H1 (cell line): ENCODE data around the gene PTP4A1. TPM values are rescaled to one million over a fixed set of nuclear protein-coding genes. Genes with fewer than 3 reads are reported as not detected.

ENCODE experiments used
- CTCF ChIA-PET: fragments of 300-600 bp; sonication (Branson Sonifier 250); formaldehyde crosslinking; loops from one replicate; lab custom pipeline; 2021; ENCODE audit not compliant: partially characterized antibody; lab: Charles Lee
- POLR2A ChIA-PET: fragments of 300-600 bp; sonication (Branson Sonifier 250); formaldehyde crosslinking; loops from one replicate; lab custom pipeline; 2021; ENCODE audit warnings: inconsistent platforms; ENCODE audit not compliant: partially characterized antibody; lab: Charles Lee
- DNase-seq, 2 experiments: peaks; one replicate each; pipeline versions ENCODE4 v3.0.0 to v3.0.0-alpha.2; 2010 to 2022; ENCODE audit warnings: low spot score in 2 of 2, low read depth in 1 of 2, mixed read lengths in 1 of 2
- FAIRE-seq: peaks from 2 replicates; lab custom pipeline; 2011; peaks lifted over from hg19 to GRCh38; lab: Jason Lieb, UNC
- H2AFZ ChIP-seq: 2 replicates; pipeline ENCODE4 v1.8.1; 2012; ENCODE audit warnings: low read length, inconsistent platforms
- H2AK5ac ChIP-seq: 2 replicates; pipeline ENCODE4 v1.6.1; 2013; ENCODE audit warnings: low read depth, low read length
- H2BK120ac ChIP-seq: replicated peaks from 2 replicates; pipeline ENCODE3; 2013; ENCODE audit warnings: low read depth, low read length, inconsistent platforms
- H2BK12ac ChIP-seq: 2 replicates; pipeline ENCODE4 v1.6.1; 2013; ENCODE audit warnings: low read depth, low read length
- H2BK15ac ChIP-seq: 2 replicates; pipeline ENCODE4 v1.6.1; 2013; ENCODE audit warnings: low read length
- H2BK20ac ChIP-seq: 2 replicates; pipeline ENCODE4 v1.6.1; 2013; ENCODE audit warnings: low read length
- H2BK5ac ChIP-seq: 2 replicates; pipeline ENCODE4 v1.6.1; 2013; ENCODE audit warnings: low read depth, low read length
- H3K14ac ChIP-seq: 2 replicates; pipeline ENCODE4 v1.6.1; 2013; ENCODE audit warnings: inconsistent platforms; ENCODE audit not compliant: insufficient read length
- H3K18ac ChIP-seq: 2 replicates; pipeline ENCODE4 v1.6.1; 2013; ENCODE audit warnings: low read length; ENCODE audit errors: extremely low read depth
- H3K23ac ChIP-seq: 2 replicates; pipeline ENCODE4 v1.6.1; 2013; ENCODE audit warnings: inconsistent platforms; ENCODE audit not compliant: insufficient read length
- H3K23me2 ChIP-seq: 2 replicates; pipeline ENCODE4 v1.6.1; 2013; ENCODE audit warnings: low read depth, low read length
- H3K27ac ChIP-seq: 2 replicates; pipeline ENCODE4 v1.6.1; 2011; ENCODE audit warnings: low read depth, low read length, inconsistent platforms
- H3K27me3 ChIP-seq, 4 experiments: replicated peaks in 1 of 4; 1 replicate in 1 of 4; 2 replicates in 3 of 4; pipeline versions ENCODE4 v1.6.1 to v1.8.1; 2011 to 2013; ENCODE audit warnings: low read length in 3 of 4, mild to moderate bottlenecking in 3 of 4, inconsistent platforms in 2 of 4, mixed read lengths in 2 of 4, moderate library complexity in 1 of 4; ENCODE audit not compliant: control insufficient read depth in 3 of 4, insufficient read depth in 3 of 4; ENCODE audit errors: extremely low read depth in 1 of 4
- H3K36me3 ChIP-seq, 4 experiments: 2 replicates each; pipeline versions ENCODE4 v1.6.1 to v1.8.1; 2011 to 2013; ENCODE audit warnings: mild to moderate bottlenecking in 4 of 4, low read length in 3 of 4, moderate library complexity in 2 of 4, control low read depth in 1 of 4, inconsistent platforms in 1 of 4; ENCODE audit not compliant: insufficient read depth in 4 of 4, control insufficient read depth in 2 of 4
- H3K4ac ChIP-seq: replicated peaks from 2 replicates; pipeline ENCODE3; 2013; ENCODE audit warnings: low read length, low read depth, mixed read lengths, inconsistent platforms; ENCODE audit not compliant: insufficient read length
- H3K4me1 ChIP-seq, 4 experiments: replicated peaks in 1 of 4; 1 replicate in 1 of 4; 2 replicates in 3 of 4; pipeline versions ENCODE4 v1.6.1 to v1.8.1; 2011 to 2013; ENCODE audit warnings: low read length in 3 of 4, inconsistent platforms in 2 of 4, mixed read lengths in 1 of 4; ENCODE audit not compliant: insufficient read depth in 4 of 4, control insufficient read depth in 3 of 4
- H3K4me2 ChIP-seq, 2 experiments: 2 replicates each; pipeline versions ENCODE4 v1.6.1 to v1.8.1; 2011 to 2013; ENCODE audit warnings: low read depth in 2 of 2, low read length in 2 of 2, control low read depth in 1 of 2, inconsistent platforms in 1 of 2, mild to moderate bottlenecking in 1 of 2; ENCODE audit not compliant: insufficient read depth in 1 of 2
- H3K4me3 ChIP-seq, 4 experiments: fragments of 200-600, 300-600 bp in 1 of 4; sonication (generic), shearing (Covaris generic), sonication (Bioruptor Twin) in 1 of 4; 2 replicates each; pipeline versions ENCODE4 v1.5.1 to v1.8.1; 2011 to 2016; ENCODE audit warnings: low read length in 4 of 4, low read depth in 3 of 4, control low read depth in 2 of 4, inconsistent platforms in 2 of 4, mild to moderate bottlenecking in 2 of 4, mixed read lengths in 1 of 4, moderate library complexity in 1 of 4; ENCODE audit not compliant: insufficient read depth in 2 of 4; ENCODE audit errors: extremely low read depth in 1 of 4
- H3K56ac ChIP-seq: replicated peaks from 2 replicates; pipeline ENCODE3; 2013; ENCODE audit warnings: low read depth, mild to moderate bottlenecking, mixed read lengths, low read length, inconsistent platforms; ENCODE audit not compliant: insufficient read length
- H3K79me1 ChIP-seq: 2 replicates; pipeline ENCODE4 v1.6.1; 2013; ENCODE audit warnings: low read depth, low read length, control low read depth
- H3K79me2 ChIP-seq, 2 experiments: 2 replicates each; pipeline versions ENCODE4 v1.6.1 to v1.8.1; 2012 to 2013; ENCODE audit warnings: low read length in 2 of 2, mild to moderate bottlenecking in 2 of 2, inconsistent platforms in 1 of 2; ENCODE audit not compliant: insufficient read depth in 2 of 2, control insufficient read depth in 1 of 2
- H3K9ac ChIP-seq, 4 experiments: replicated peaks in 1 of 4; 1 replicate in 1 of 4; 2 replicates in 3 of 4; pipeline versions ENCODE4 v1.6.1 to v1.8.1; 2011 to 2013; ENCODE audit warnings: low read depth in 3 of 4, low read length in 3 of 4, control low read depth in 2 of 4, mild to moderate bottlenecking in 2 of 4, moderate library complexity in 2 of 4, inconsistent platforms in 1 of 4; ENCODE audit errors: extremely low read depth in 1 of 4
- H3K9me3 ChIP-seq, 2 experiments: 2 replicates each; pipeline versions ENCODE4 v1.6.1 to v1.8.1; 2012 to 2013; ENCODE audit warnings: mild to moderate bottlenecking in 2 of 2, moderate library complexity in 2 of 2, control low read depth in 1 of 2, inconsistent platforms in 1 of 2, low read depth in 1 of 2, low read length in 1 of 2, mixed read lengths in 1 of 2; ENCODE audit not compliant: insufficient read depth in 2 of 2
- H4K20me1 ChIP-seq, 2 experiments: replicated peaks in 1 of 2; 2 replicates each; pipeline versions ENCODE3 to v1.8.1; 2011 to 2013; ENCODE audit warnings: inconsistent platforms in 2 of 2, low read length in 2 of 2, mild to moderate bottlenecking in 1 of 2; ENCODE audit not compliant: insufficient read depth in 2 of 2, control insufficient read depth in 1 of 2
- H4K5ac ChIP-seq: 2 replicates; pipeline ENCODE4 v1.6.1; 2013; ENCODE audit warnings: low read length, low read depth, mixed read lengths, inconsistent platforms; ENCODE audit not compliant: insufficient read length
- H4K8ac ChIP-seq: 2 replicates; pipeline ENCODE4 v1.8.0; 2013; ENCODE audit warnings: mild to moderate bottlenecking, moderate library complexity, low read length, inconsistent platforms; ENCODE audit not compliant: insufficient read depth; ENCODE audit errors: extremely low read depth
- H4K91ac ChIP-seq: replicated peaks from 2 replicates; pipeline ENCODE3; 2013; ENCODE audit warnings: low read length, mixed read lengths, inconsistent platforms; ENCODE audit not compliant: insufficient read length
- polyA plus RNA-seq, 7 experiments: library from polyadenylated mRNA; depleted of rRNA in 3 of 7; stranded (reverse) in 5 of 7; unstranded in 2 of 7; fragments of >200 nt in 5 of 7; fragments of 200-250 nt in 2 of 7; gene quantifications; 1 replicate in 5 of 7; 2 replicates in 1 of 7; 4 replicates in 1 of 7; pipeline versions ENCODE4 v1.2.1 to v1.2.3, GENCODE V29; 2011 to 2013; ENCODE audit warnings: missing spikeins in 2 of 7, mixed read lengths in 2 of 7
- total RNA-seq: library from RNA; stranded (reverse); fragmentation: NEBNext Ultra II Directional; extraction: Animal tissue kit (Norgen Biotek cat#: 25700); gene quantifications from 2 replicates; pipeline ENCODE4 v1.2.1, GENCODE V29; 2021
- TF ChIP-seq, protein P1 (sequence below): fragments of 300-600 bp; sonication (generic); IDR thresholded peaks from 2 replicates; pipeline ENCODE4 v1.7.1; 2012; ENCODE audit warnings: low read length, moderate library complexity, mild to moderate bottlenecking, inconsistent platforms; ENCODE audit not compliant: insufficient replicate concordance

PTP4A1 gene
- total and polyA plus RNA-seq, 2 of the 8 experiments (the other 6 are each of a cell fraction or from before 2014, with no cell fraction given) = 21.1 to 76.3 TPM

DNA sequence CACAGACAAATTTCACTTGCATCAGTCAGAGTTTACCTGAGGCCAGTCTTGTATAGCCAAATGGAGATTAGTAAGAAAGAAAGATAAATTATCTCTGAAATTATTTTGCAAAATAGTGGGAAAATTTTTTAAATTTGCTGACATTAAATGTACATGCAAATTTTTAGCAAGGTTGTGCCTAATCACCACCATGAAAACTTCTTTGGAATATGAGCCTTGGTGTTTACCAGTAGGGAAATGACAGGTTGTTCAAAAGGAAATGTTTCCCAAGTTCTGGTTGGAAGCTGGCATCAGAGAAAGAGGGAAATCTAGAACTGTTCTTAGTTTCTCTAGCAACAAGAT lies 34.4 kb upstream of the PTP4A1 start:
- H3K4me1 ChIP-seq = no peaks in the 10 kb centered on the region
- H3K4me2 ChIP-seq = no peak overlapping the region
- CTCF ChIA-PET = no interaction called here

More for the DNA sequence above, 34.4 kb upstream of the PTP4A1 start:
- Histone ChIP-seq H4K8ac (no peak overlapping the region), H2AK5ac (no peak overlapping the region), H2BK15ac (no peak overlapping the region), H2BK12ac (no peak overlapping the region), H3K23me2 (no peaks in the 10 kb centered on the region; the same call in 1 of the 2 replicates), H3K4ac (no peak overlapping the region), H4K91ac (no peak overlapping the region), H3K18ac (no peak overlapping the region), H3K79me2 (no peaks in the 10 kb centered on the region), H3K9ac (no peak overlapping the region), H3K79me1 (no peaks in the 10 kb centered on the region), H3K27ac (no peak overlapping the region), H2AFZ (no peak overlapping the region), H3K36me3 (no peaks in the 10 kb centered on the region), H2BK120ac (no peak overlapping the region), H2BK5ac (no peak overlapping the region), H3K27me3 (no peaks in the 10 kb centered on the region), H4K20me1 (no peaks in the 10 kb centered on the region), H3K23ac (no peak overlapping the region), H3K14ac (no peak overlapping the region), H3K56ac (no peak overlapping the region), H3K9me3 (no peaks in the 10 kb centered on the region), H3K4me3 (no peak overlapping the region), H2BK20ac (no peak overlapping the region), H4K5ac (no peak overlapping the region)
- DNase-seq = no peak
- TF ChIP-seq, protein P1, sequence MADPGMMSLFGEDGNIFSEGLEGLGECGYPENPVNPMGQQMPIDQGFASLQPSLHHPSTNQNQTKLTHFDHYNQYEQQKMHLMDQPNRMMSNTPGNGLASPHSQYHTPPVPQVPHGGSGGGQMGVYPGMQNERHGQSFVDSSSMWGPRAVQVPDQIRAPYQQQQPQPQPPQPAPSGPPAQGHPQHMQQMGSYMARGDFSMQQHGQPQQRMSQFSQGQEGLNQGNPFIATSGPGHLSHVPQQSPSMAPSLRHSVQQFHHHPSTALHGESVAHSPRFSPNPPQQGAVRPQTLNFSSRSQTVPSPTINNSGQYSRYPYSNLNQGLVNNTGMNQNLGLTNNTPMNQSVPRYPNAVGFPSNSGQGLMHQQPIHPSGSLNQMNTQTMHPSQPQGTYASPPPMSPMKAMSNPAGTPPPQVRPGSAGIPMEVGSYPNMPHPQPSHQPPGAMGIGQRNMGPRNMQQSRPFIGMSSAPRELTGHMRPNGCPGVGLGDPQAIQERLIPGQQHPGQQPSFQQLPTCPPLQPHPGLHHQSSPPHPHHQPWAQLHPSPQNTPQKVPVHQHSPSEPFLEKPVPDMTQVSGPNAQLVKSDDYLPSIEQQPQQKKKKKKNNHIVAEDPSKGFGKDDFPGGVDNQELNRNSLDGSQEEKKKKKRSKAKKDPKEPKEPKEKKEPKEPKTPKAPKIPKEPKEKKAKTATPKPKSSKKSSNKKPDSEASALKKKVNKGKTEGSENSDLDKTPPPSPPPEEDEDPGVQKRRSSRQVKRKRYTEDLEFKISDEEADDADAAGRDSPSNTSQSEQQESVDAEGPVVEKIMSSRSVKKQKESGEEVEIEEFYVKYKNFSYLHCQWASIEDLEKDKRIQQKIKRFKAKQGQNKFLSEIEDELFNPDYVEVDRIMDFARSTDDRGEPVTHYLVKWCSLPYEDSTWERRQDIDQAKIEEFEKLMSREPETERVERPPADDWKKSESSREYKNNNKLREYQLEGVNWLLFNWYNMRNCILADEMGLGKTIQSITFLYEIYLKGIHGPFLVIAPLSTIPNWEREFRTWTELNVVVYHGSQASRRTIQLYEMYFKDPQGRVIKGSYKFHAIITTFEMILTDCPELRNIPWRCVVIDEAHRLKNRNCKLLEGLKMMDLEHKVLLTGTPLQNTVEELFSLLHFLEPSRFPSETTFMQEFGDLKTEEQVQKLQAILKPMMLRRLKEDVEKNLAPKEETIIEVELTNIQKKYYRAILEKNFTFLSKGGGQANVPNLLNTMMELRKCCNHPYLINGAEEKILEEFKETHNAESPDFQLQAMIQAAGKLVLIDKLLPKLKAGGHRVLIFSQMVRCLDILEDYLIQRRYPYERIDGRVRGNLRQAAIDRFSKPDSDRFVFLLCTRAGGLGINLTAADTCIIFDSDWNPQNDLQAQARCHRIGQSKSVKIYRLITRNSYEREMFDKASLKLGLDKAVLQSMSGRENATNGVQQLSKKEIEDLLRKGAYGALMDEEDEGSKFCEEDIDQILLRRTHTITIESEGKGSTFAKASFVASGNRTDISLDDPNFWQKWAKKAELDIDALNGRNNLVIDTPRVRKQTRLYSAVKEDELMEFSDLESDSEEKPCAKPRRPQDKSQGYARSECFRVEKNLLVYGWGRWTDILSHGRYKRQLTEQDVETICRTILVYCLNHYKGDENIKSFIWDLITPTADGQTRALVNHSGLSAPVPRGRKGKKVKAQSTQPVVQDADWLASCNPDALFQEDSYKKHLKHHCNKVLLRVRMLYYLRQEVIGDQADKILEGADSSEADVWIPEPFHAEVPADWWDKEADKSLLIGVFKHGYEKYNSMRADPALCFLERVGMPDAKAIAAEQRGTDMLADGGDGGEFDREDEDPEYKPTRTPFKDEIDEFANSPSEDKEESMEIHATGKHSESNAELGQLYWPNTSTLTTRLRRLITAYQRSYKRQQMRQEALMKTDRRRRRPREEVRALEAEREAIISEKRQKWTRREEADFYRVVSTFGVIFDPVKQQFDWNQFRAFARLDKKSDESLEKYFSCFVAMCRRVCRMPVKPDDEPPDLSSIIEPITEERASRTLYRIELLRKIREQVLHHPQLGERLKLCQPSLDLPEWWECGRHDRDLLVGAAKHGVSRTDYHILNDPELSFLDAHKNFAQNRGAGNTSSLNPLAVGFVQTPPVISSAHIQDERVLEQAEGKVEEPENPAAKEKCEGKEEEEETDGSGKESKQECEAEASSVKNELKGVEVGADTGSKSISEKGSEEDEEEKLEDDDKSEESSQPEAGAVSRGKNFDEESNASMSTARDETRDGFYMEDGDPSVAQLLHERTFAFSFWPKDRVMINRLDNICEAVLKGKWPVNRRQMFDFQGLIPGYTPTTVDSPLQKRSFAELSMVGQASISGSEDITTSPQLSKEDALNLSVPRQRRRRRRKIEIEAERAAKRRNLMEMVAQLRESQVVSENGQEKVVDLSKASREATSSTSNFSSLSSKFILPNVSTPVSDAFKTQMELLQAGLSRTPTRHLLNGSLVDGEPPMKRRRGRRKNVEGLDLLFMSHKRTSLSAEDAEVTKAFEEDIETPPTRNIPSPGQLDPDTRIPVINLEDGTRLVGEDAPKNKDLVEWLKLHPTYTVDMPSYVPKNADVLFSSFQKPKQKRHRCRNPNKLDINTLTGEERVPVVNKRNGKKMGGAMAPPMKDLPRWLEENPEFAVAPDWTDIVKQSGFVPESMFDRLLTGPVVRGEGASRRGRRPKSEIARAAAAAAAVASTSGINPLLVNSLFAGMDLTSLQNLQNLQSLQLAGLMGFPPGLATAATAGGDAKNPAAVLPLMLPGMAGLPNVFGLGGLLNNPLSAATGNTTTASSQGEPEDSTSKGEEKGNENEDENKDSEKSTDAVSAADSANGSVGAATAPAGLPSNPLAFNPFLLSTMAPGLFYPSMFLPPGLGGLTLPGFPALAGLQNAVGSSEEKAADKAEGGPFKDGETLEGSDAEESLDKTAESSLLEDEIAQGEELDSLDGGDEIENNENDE = no peak
- POLR2A ChIA-PET = no interaction called here
- no peak for FAIRE-seq
